ENCODE data around the gene DSCAML1. TPM values are rescaled to one million over a fixed set of nuclear protein-coding genes. Genes with fewer than 3 reads are reported as not detected.

DSCAML1 gene
- total RNA-seq, 1 donor from 2014 or later, result 0.16 TPM

- no peak for DNase-seq (ENCODE audit: low read depth)
- H3K27ac Mint-ChIP-seq (ENCODE audit: unreplicated experiment), result no peak overlapping the region
- no peaks in the 10 kb centered on the region for H3K9me3 Mint-ChIP-seq (ENCODE audit: unreplicated experiment)
Observed at GRCh38 chr11:117419482-117420142, 377.4 kb downstream of the DSCAML1 start.

DNA sequence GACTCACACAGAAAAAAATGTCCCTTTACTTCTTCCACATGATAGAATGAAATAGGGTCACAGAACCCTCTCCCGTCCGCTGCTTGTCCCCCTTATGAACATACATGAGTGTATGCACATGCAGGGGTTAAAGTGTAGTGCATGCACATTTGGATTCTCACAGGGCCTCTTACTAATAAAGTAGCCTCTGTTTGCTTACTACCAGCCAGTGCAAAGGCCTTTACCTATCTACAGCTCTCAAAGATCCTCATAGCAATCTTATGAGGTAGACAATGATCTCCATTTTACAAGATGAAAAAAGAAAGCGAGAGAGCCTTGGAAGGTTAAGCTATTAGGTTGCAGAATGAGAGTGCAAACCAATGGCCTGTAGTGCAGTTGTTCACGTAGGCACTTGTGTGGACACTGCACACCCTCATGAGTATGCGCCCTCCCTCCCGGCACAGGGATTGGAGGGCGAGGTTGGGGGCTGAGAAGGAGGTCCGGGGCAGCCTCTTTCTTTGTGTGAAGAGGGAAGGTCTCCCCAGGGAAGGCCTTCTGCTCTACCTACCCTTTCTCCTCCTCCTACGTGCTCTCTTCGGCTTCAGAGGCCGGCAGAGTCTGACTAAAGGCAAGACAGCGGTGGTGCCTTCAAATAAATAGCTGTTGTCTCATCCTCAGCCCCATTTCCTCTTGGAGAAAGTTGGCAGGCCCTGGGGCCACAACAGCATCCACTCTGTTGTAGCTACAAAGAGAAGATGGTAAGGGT is 378.1 kb downstream of the DSCAML1 start:
- H3K4me2 ChIP-seq (ENCODE audit: low read length), result no peak overlapping the region
- peaks cover 8% of the 10 kb centered on the region for H3K4me1 Mint-ChIP-seq (ENCODE audit: low read depth, unreplicated experiment)
- no peak overlapping the region for H3K27ac ChIP-seq (ENCODE audit: low read depth, low read length)
- H3K27ac Mint-ChIP-seq (ENCODE audit: unreplicated experiment), result no peak overlapping the region
- no peaks in the 10 kb centered on the region for H3K36me3 ChIP-seq (ENCODE audit: insufficient read depth, low read length)
- H3K9me3 Mint-ChIP-seq (ENCODE audit: unreplicated experiment), result no peaks in the 10 kb centered on the region
- H3K27me3 ChIP-seq (ENCODE audit: insufficient read depth, low read length), result no peaks in the 10 kb centered on the region
- no peak overlapping the region for H3K4me3 ChIP-seq (ENCODE audit: insufficient read depth, low read depth, low read length)
- H3K9ac ChIP-seq (ENCODE audit: low read length), result no peak overlapping the region
- no peak for FAIRE-seq
- H3K4me1 ChIP-seq (ENCODE audit: insufficient read depth, low read length), result no peaks in the 10 kb centered on the region
- no peak overlapping the region for H3K4me3 Mint-ChIP-seq (ENCODE audit: unreplicated experiment)
- no peak overlapping the region for H2AFZ ChIP-seq (ENCODE audit: low read depth, low read length)
- H3K79me2 ChIP-seq (ENCODE audit: insufficient read depth, low read length), result no peaks in the 10 kb centered on the region
- peaks cover 30% of the 10 kb centered on the region for H3K27me3 Mint-ChIP-seq (ENCODE audit: low read depth, unreplicated experiment)
- H3K36me3 Mint-ChIP-seq (ENCODE audit: low read depth, unreplicated experiment), result peaks cover 2% of the 10 kb centered on the region
- no peak for TF ChIP-seq EZH2 (IDR thresholded peaks at IDR 0.05; ENCODE audit: insufficient read depth, low read length)
- no peak for TF ChIP-seq CTCF (IDR thresholded peaks at IDR 0.05; ENCODE audit: insufficient read depth, low read depth, low read length)
- no peaks in the 10 kb centered on the region for H4K20me1 ChIP-seq (ENCODE audit: insufficient read depth, low read length)
- no peaks in the 10 kb centered on the region for H3K9me3 ChIP-seq (ENCODE audit: insufficient read depth, low read depth, low read length)
- DNase-seq (ENCODE audit: low read depth), result no peak

More at GRCh38 chr11:117419482-117420142, 377.4 kb downstream of the DSCAML1 start:
- H3K36me3 ChIP-seq (ENCODE audit: insufficient read depth, low read length), result no peaks in the 10 kb centered on the region
- no peaks in the 10 kb centered on the region for H3K36me3 Mint-ChIP-seq (ENCODE audit: low read depth, unreplicated experiment)
- no peak for TF ChIP-seq CTCF (IDR thresholded peaks at IDR 0.05; ENCODE audit: insufficient read depth, low read depth, low read length)
- no peak for TF ChIP-seq EZH2 (IDR thresholded peaks at IDR 0.05; ENCODE audit: insufficient read depth, low read length)
- no peak overlapping the region for H3K4me2 ChIP-seq (ENCODE audit: low read length)
- no peak overlapping the region for H2AFZ ChIP-seq (ENCODE audit: low read depth, low read length)
- FAIRE-seq, result no peak
- H3K4me1 ChIP-seq (ENCODE audit: insufficient read depth, low read length), result no peaks in the 10 kb centered on the region
- peaks cover under 1% of the 10 kb centered on the region for H3K27me3 ChIP-seq (ENCODE audit: insufficient read depth, low read length)
- no peak overlapping the region for H3K4me3 ChIP-seq (ENCODE audit: insufficient read depth, low read depth, low read length)
- H3K9ac ChIP-seq (ENCODE audit: low read length), result no peak overlapping the region
- H3K4me1 Mint-ChIP-seq (ENCODE audit: low read depth, unreplicated experiment), result peaks cover 8% of the 10 kb centered on the region
- no peak overlapping the region for H3K4me3 Mint-ChIP-seq (ENCODE audit: unreplicated experiment)
- no peaks in the 10 kb centered on the region for H3K79me2 ChIP-seq (ENCODE audit: insufficient read depth, low read length)
- no peaks in the 10 kb centered on the region for H3K9me3 ChIP-seq (ENCODE audit: insufficient read depth, low read depth, low read length)
- H3K27me3 Mint-ChIP-seq (ENCODE audit: low read depth, unreplicated experiment), result peaks cover 32% of the 10 kb centered on the region
- H4K20me1 ChIP-seq (ENCODE audit: insufficient read depth, low read length), result no peaks in the 10 kb centered on the region
- no peak overlapping the region for H3K27ac ChIP-seq (ENCODE audit: low read depth, low read length)

GRCh38 chr11:117417856-117418255 is 379.2 kb downstream of the DSCAML1 start:
- Mint-ChIP-seq H3K4me3 (ENCODE audit: unreplicated experiment) (no peak overlapping the region), H3K4me1 (ENCODE audit: low read depth, unreplicated experiment) (peaks cover 8% of the 10 kb centered on the region), H3K27ac (ENCODE audit: unreplicated experiment) (no peak overlapping the region), H3K27me3 (ENCODE audit: low read depth, unreplicated experiment) (peaks cover 20% of the 10 kb centered on the region), H3K36me3 (ENCODE audit: low read depth, unreplicated experiment) (peaks cover 5% of the 10 kb centered on the region), H3K9me3 (ENCODE audit: unreplicated experiment) (no peaks in the 10 kb centered on the region)
- Histone ChIP-seq H3K27me3 (ENCODE audit: insufficient read depth, low read length) (no peaks in the 10 kb centered on the region), H3K4me1 (ENCODE audit: insufficient read depth, low read length) (no peaks in the 10 kb centered on the region), H3K4me3 (ENCODE audit: insufficient read depth, low read depth, low read length) (no peak overlapping the region), H3K36me3 (ENCODE audit: insufficient read depth, low read length) (no peaks in the 10 kb centered on the region), H4K20me1 (ENCODE audit: insufficient read depth, low read length) (no peaks in the 10 kb centered on the region), H3K27ac (ENCODE audit: low read depth, low read length) (no peak overlapping the region), H3K9ac (ENCODE audit: low read length) (no peak overlapping the region), H3K4me2 (ENCODE audit: low read length) (no peak overlapping the region), H3K79me2 (ENCODE audit: insufficient read depth, low read length) (no peaks in the 10 kb centered on the region), H3K9me3 (ENCODE audit: insufficient read depth, low read depth, low read length) (no peaks in the 10 kb centered on the region), H2AFZ (ENCODE audit: low read depth, low read length) (no peak overlapping the region)
- DNase-seq (ENCODE audit: low read depth), result no peak
- no peak for FAIRE-seq
- TF ChIP-seq CTCF (IDR thresholded peaks at IDR 0.05; ENCODE audit: insufficient read depth, low read depth, low read length) (no peak), EZH2 (IDR thresholded peaks at IDR 0.05; ENCODE audit: insufficient read depth, low read length) (no peak)
